ENCODE data around the gene LILRB2.
"Not testable (repeated sequence)": the region's sequence is repeated elsewhere in the genome, so short reads cannot be mapped to it uniquely, and the experiment has no call there.

The LILRB2 gene

DNA sequence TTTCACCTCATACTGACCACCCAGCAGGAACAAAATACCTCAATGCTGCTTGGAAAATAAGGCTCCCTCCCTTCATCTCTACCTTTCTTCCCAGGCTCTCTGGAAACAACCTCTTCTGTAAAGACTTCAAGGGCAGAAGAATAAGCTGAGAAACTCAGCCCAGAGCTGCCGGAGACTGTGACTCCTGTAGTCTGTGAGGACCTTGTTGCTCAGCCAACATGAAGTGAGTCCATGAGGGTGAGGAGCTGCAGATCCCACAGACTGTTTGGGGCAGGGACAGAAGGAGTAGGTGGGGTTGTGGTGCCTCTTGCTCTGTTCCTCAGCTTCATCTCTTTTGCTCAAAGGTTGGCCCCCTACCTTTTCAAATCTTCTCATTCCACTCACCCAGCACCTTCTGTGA lies 24.2 kb upstream of the LILRB2 start:
- no peak overlapping the region for H3K4me3 ChIP-seq
- peak; percentile 53 for DNase-seq (ENCODE audit: low spot score)
- no peak overlapping the region for H3K27ac ChIP-seq
- TF ChIP-seq, protein P1, sequence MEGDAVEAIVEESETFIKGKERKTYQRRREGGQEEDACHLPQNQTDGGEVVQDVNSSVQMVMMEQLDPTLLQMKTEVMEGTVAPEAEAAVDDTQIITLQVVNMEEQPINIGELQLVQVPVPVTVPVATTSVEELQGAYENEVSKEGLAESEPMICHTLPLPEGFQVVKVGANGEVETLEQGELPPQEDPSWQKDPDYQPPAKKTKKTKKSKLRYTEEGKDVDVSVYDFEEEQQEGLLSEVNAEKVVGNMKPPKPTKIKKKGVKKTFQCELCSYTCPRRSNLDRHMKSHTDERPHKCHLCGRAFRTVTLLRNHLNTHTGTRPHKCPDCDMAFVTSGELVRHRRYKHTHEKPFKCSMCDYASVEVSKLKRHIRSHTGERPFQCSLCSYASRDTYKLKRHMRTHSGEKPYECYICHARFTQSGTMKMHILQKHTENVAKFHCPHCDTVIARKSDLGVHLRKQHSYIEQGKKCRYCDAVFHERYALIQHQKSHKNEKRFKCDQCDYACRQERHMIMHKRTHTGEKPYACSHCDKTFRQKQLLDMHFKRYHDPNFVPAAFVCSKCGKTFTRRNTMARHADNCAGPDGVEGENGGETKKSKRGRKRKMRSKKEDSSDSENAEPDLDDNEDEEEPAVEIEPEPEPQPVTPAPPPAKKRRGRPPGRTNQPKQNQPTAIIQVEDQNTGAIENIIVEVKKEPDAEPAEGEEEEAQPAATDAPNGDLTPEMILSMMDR (IDR thresholded peaks at IDR 0.05): no peak

DNA sequence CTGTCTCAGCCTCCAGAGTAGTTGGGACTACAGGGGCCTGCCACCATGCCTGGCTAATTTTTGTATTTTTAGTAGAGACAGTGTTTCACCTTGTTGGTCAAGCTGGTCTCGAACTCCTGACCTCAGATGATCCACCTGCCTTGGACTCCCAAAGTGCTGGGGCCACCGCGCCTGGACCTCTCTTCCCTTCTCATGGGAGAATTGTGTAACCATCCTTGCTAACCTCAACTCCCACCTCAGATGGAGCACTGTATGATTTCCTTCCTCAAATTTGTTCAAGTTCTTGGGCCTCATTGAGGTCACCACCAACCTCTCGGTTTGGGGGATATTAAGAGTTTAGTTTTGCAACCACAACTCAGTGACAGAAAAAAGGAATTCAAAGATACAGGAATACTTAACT lies 21.3 kb upstream of the LILRB2 start:
- no peak overlapping the region for H3K4me3 ChIP-seq
- TF ChIP-seq, protein P1 (IDR thresholded peaks at IDR 0.05): no peak
- no peak for DNase-seq (ENCODE audit: low spot score)
- H3K27ac ChIP-seq: no peak overlapping the region

DNA sequence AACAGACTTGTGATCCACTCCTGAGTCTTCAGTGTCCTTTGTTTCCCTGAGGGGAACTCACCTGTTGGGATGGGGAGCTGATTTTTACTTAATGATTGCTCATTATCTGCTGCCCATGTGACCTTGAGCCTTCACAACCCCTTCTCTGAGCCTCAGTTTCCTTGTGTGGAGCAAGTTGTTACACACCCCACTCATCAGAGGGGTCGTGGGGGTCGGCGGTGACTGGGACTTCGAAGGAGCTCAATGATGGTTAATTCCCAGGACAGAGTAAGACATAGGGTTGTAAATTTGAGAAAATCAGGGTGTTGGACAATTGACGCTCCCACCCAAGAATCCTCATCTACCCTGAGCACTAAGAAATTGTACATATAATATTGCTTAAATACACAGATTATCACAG lies 18.6 kb upstream of the LILRB2 start:
- TF ChIP-seq, protein P1 (IDR thresholded peaks at IDR 0.05): no peak
- Histone ChIP-seq H3K27ac (no peak overlapping the region), H3K4me3 (no peak overlapping the region)
- no peak for DNase-seq (ENCODE audit: low spot score)

DNA sequence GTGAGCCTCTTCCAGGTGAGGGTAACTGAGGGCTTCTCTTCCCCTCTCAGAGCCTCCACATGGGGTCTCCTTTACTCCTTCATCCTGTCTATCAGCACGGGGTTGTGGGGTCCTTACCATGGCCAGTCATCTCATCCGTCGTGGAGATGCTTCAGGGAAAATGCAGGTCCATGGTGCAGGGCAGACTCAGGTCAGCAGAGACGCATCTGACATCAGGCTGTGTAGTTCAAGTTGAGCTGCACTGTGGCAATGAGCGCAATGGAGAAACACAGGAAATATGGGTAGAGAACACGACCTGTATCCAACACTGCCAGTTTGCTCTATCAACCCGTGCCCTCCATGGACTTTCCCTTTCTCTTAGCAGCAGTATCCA lies 18.2 kb upstream of the LILRB2 start:
- no peak overlapping the region for H3K27ac ChIP-seq
- DNase-seq (ENCODE audit: low spot score): peak; percentile 36
- TF ChIP-seq, protein P1 (IDR thresholded peaks at IDR 0.05): no peak
- no peak overlapping the region for H3K4me3 ChIP-seq

DNA sequence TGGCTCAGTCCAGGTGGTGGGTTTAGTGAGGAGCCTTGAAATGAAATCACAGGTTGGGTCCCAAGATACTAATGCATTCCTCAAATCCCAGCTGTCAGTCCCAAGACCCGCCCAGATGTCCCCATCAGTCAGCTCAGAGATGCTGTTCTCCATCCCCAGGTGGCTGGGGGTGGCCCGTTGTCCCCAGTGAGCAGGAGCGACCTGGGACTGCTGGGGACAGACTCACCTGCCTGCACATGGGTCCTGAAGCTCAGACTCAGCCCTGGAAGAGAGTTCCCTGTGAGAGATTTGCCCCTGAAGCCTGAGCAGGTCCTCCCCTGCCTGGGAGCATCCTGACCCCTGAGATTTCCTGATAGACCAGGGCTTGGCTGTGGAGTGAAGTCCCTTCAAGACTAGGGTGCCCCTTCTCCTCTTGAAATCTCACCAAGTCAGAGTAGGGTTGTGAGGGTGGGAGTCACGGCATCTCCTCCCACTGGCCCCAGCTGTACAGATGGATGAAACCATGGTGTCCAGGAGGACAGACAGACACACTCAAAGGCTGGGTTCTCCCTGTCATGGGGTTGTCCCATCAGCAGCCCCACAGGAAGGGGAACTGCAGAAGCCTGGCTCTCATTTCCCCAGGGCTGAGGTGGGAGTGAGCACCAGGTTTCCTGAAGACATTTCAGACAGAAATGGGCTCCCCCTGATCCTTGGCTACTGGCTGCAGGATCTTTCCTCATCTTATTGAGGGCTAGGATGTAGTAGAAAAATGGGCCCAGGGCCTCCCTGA lies 17.6 kb upstream of the LILRB2 start:
- DNase-seq (ENCODE audit: low spot score): no peak
- Histone ChIP-seq H3K27ac (no peak overlapping the region), H3K4me3 (no peak overlapping the region)
- TF ChIP-seq, protein P1 (IDR thresholded peaks at IDR 0.05): no peak

DNA sequence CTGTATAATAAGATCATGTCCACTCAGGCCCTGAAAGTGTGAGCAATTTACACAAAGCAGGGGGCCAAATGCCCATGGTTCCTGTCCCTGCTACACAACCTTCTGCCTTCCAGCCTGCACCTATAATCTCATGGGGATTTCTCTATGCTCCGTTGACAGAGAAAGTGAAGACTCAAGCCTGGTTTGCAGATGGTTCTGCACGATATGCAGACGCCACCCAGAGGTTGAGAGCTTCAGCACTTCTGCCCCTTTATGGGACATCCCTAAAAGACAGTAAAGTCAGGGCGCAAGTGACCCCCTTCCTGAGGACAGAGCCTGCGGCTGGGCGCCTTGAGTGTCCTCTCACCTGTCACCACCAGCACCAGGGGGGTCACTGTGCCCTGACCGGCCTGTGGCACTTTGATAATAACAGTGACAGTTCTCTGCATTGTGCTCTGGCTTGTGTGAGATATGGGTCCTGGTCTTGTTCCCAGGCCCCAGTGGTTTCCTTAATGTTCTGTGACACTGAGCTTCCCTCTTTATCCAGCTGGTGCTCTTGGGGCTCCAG lies 16.9 kb upstream of the LILRB2 start:
- no peak for DNase-seq (ENCODE audit: low spot score)
- Histone ChIP-seq H3K27ac (no peak overlapping the region), H3K4me3 (no peak overlapping the region)
- TF ChIP-seq, protein P1 (IDR thresholded peaks at IDR 0.05): no peak

DNA sequence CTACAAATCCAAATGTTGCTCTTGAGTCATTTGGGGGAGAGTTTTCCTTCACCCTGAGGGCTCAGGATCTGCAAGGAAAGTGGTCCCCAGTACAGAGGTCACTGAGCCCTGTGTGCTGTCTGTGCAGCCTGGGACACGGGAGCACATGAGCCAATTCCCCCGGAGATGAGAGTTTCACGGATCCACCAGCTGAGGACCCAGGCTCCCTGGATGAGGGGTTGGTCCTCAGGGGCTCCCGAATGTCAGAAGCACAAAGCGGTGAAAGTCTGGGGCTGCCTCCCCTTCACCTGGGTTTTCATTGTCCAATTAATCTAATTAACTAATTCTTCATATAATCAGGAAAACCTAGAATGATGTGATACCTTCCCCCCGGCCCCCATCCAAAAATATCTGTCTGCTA lies 13.6 kb upstream of the LILRB2 start:
- TF ChIP-seq, protein P1 (IDR thresholded peaks at IDR 0.05): no peak
- no peak overlapping the region for H3K4me3 ChIP-seq
- no peak overlapping the region for H3K27ac ChIP-seq
- peak; percentile 58 for DNase-seq (ENCODE audit: low spot score)

DNA sequence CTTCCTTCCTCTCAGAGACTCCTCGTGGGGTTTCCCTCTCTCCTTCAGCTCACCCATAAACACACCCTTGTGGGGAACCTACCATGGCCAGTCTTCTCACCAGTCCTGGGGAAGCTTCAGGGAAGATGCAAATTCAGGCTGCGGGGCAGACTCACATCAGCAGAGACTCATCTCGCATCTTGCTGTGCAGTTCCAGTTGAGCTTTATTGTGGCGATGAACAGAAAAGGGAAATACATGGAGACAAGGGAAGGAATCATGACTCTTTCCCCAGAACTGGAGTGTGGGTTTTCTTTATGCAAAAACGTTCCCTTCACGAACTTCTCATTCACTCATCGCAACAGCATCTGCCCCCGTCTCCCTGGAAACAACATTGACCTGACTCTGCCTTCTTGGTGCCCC lies 8.2 kb upstream of the LILRB2 start:
- H3K27ac ChIP-seq; DNase-seq (ENCODE audit: low spot score); H3K4me3 ChIP-seq: not testable (repeated sequence)

Data from coronary artery (tissue), 2 donors.